Cardiac muscle cell (in vitro differentiated cells and primary cell): ENCODE data around the gene GPN2. TPM values are rescaled to one million over a fixed set of nuclear protein-coding genes. Genes with fewer than 3 reads are reported as not detected.

ENCODE experiments used
- DNase-seq, 2 donors: peaks; one replicate each; pipeline versions ENCODE4 v3.0.0 to v3.0.0-alpha.2; 2010 to 2017; ENCODE audit warnings: low read depth in 1 of 2, low spot score in 1 of 2
- H3K27ac ChIP-seq: fragments of 200-600 bp; sonication (generic); 2 replicates; pipeline ENCODE4 v1.5.1; 2016
- H3K27me3 ChIP-seq: fragments of 200-600 bp; sonication (generic); 2 replicates; pipeline ENCODE4 v1.6.0; 2016; ENCODE audit warnings: control low read depth
- H3K36me3 ChIP-seq: fragments of 200-600 bp; sonication (generic); 2 replicates; pipeline ENCODE4 v1.5.1; 2016; ENCODE audit warnings: control low read depth
- H3K4me1 ChIP-seq: fragments of 200-600 bp; sonication (generic); 2 replicates; pipeline ENCODE4 v1.8.1; 2017; ENCODE audit warnings: low read depth, mild to moderate bottlenecking, mixed run types
- H3K4me3 ChIP-seq: fragments of 200-600 bp; sonication (generic); 2 replicates; pipeline ENCODE4 v1.5.1; 2016; ENCODE audit warnings: mild to moderate bottlenecking
- H3K9me3 ChIP-seq: fragments of 200-600 bp; sonication (generic); 2 replicates; pipeline ENCODE4 v1.5.1; 2017; ENCODE audit warnings: low read depth, mild to moderate bottlenecking, control low read depth
- polyA plus RNA-seq: library from polyadenylated mRNA; unstranded; fragments of >200 nt; fragmentation: Nextera tagmentation; extraction: Ambion mirVana; gene quantifications from 2 replicates; pipeline ENCODE4 v1.2.1, GENCODE V29; 2016
- total RNA-seq: library from RNA; depleted of rRNA; stranded (reverse); fragments of >200 nt; gene quantifications from 2 replicates; pipeline ENCODE4 v1.2.3, GENCODE V29; 2016
- TF ChIP-seq, protein P1 (sequence below): IDR thresholded peaks from 2 replicates; pipeline ENCODE4 v1.5.1; 2012; ENCODE audit warnings: low read depth, mild to moderate bottlenecking, low read length

GPN2 gene
- total and polyA plus RNA-seq, 2 experiments from 2014 or later, result 18.4 to 32.2 TPM

- Histone ChIP-seq H3K27ac (no peak overlapping the region), H3K4me3 (no peak overlapping the region), H3K36me3 (peaks cover 27% of the 10 kb centered on the region)
Observed at GRCh38 chr1:26923711-26924110, 33.6 kb upstream of the GPN2 start.

GRCh38 chr1:26922901-26923300 is 32.8 kb upstream of the GPN2 start:
- DNase-seq, result no peak
- Histone ChIP-seq H3K27ac (no peak overlapping the region), H3K9me3 (no peaks in the 10 kb centered on the region), H3K4me1 (peaks cover 9% of the 10 kb centered on the region), H3K4me3 (peak overlapping the region; percentile 45), H3K36me3 (peaks cover 24% of the 10 kb centered on the region), H3K27me3 (no peaks in the 10 kb centered on the region)
- TF ChIP-seq, protein P1, sequence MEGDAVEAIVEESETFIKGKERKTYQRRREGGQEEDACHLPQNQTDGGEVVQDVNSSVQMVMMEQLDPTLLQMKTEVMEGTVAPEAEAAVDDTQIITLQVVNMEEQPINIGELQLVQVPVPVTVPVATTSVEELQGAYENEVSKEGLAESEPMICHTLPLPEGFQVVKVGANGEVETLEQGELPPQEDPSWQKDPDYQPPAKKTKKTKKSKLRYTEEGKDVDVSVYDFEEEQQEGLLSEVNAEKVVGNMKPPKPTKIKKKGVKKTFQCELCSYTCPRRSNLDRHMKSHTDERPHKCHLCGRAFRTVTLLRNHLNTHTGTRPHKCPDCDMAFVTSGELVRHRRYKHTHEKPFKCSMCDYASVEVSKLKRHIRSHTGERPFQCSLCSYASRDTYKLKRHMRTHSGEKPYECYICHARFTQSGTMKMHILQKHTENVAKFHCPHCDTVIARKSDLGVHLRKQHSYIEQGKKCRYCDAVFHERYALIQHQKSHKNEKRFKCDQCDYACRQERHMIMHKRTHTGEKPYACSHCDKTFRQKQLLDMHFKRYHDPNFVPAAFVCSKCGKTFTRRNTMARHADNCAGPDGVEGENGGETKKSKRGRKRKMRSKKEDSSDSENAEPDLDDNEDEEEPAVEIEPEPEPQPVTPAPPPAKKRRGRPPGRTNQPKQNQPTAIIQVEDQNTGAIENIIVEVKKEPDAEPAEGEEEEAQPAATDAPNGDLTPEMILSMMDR, result no peak

More at GRCh38 chr1:26923711-26924110, 33.6 kb upstream of the GPN2 start:
- peak in 1 of 2 donors; percentile 26 for DNase-seq
- Histone ChIP-seq H3K4me1 (peaks cover 9% of the 10 kb centered on the region), H3K9me3 (no peaks in the 10 kb centered on the region), H3K27me3 (no peaks in the 10 kb centered on the region)
- TF ChIP-seq, protein P1, result no peak

DNA sequence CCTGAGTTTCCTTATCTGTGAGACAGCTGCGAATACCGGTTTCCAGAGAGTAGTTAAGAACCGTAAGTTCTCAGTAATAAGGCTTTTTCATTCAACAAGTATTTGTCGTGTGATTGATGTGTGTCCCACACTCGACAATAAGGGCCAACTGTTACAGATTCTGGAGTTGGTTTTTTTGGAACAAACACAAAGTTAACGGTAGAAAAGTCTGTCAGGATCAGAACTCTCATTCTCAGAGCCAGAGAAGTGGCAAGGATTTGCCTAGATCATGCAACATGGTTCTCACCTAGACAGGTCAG is 32.3 kb upstream of the GPN2 start:
- peaks cover 19% of the 10 kb centered on the region for H3K36me3 ChIP-seq
- TF ChIP-seq, protein P1, result no peak
- H3K27ac ChIP-seq, result peak overlapping the region; percentile 74
- H3K4me1 ChIP-seq, result peaks cover 9% of the 10 kb centered on the region
- no peaks in the 10 kb centered on the region for H3K27me3 ChIP-seq
- peak overlapping the region; percentile 45 for H3K4me3 ChIP-seq
- H3K9me3 ChIP-seq, result no peaks in the 10 kb centered on the region
- no peak for DNase-seq

DNA sequence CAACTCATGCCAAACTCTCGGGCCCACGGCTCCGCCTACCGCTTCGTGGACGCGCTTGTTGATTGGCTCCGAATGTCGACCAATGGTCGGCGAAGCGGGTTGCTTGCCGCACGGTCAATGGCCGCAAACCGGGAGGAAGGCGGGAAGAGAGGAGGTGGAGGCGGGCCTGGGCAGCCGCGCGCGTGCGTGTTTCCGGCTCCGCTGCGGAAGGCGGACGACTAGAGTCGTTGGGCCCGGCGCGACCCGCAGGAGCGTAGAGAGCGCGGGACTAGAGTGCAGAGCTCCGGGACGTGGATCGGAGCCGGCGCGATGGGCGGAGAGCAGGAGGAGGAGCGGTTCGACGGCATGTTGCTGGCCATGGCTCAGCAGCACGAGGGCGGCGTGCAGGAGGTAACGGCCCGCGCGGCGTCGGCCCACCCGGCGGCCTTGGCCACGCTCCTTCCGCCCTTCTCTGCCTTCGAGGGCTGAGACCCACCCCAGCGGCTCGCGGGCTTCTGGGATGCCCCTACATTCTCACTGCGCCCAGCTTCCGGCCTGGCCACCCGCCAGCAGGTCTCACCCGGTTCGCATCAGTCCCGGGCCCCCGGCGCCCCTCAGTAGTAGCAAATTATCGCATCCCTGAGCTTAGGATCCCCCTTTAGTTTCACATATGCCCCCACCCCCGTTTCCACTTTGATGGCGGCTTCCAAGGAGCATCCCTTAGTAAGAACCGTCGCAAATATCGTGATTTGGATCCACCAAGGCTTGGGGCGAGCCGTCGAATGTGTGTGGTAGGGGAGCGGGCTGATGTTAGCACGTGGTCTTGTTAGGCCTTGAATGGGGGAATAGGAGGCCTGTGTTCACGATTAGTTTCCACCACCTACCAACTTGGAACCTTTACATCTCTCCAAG is 31.7 kb upstream of the GPN2 start, which contains the start of gene NUDC:
NUDC (plus strand) TSS at position 204 of the 891 bp plus-strand sequence; CDS start at position 310, 106 bp downstream.
- peaks cover 9% of the 10 kb centered on the region for H3K4me1 ChIP-seq
- peak within 1 kb of the TSS; percentile 74 for H3K27ac ChIP-seq
- H3K36me3 ChIP-seq, result peaks cover 18% of the 10 kb centered on the region
- H3K9me3 ChIP-seq, result no peaks in the 10 kb centered on the region
- peak; percentile 98 for DNase-seq
- H3K4me3 ChIP-seq, result peak within 1 kb of the TSS; percentile 45
- no peaks in the 10 kb centered on the region for H3K27me3 ChIP-seq
- TF ChIP-seq, protein P1, result no peak

- H3K27me3 ChIP-seq, result no peaks in the 10 kb centered on the region
- no peak for DNase-seq
- peak overlapping the region; percentile 45 for H3K4me3 ChIP-seq
- no peak overlapping the region for H3K27ac ChIP-seq
- H3K36me3 ChIP-seq, result peaks cover 11% of the 10 kb centered on the region
- no peaks in the 10 kb centered on the region for H3K9me3 ChIP-seq
- TF ChIP-seq, protein P1, result no peak
- H3K4me1 ChIP-seq, result peaks cover 9% of the 10 kb centered on the region
Observed at GRCh38 chr1:26921126-26921539, 31.1 kb upstream of the GPN2 start.
